ENCODE data around the gene HNRNPAB. TPM values are rescaled to one million over a fixed set of nuclear protein-coding genes. Genes with fewer than 3 reads are reported as not detected.

HNRNPAB gene
- total and polyA plus RNA-seq, 4 donors: 33.7 to 66.3 (median 50.4) TPM

GRCh38 chr5:178259623-178260536, 55.5 kb downstream of the HNRNPAB start:
- Histone ChIP-seq H3K36me3 (ENCODE audit: control insufficient read depth in 4 of 4, insufficient read depth in 3 of 4, low read depth in 1 of 4, low read length in 3 of 4) (no peaks in the 10 kb centered on the region), H3K9me3 (ENCODE audit: control insufficient read depth in 4 of 4, low read length in 3 of 4) (no peaks in the 10 kb centered on the region), H3K9ac (ENCODE audit: low read depth in 1 of 2, low read length in 2 of 2) (no peak overlapping the region), H3K4me1 (ENCODE audit: control insufficient read depth in 4 of 4, insufficient read depth in 4 of 4, low read length in 3 of 4) (no peaks in the 10 kb centered on the region), H3K27ac (ENCODE audit: low read depth in 1 of 2, low read length in 2 of 2) (no peak overlapping the region), H3K27me3 (ENCODE audit: control insufficient read depth in 4 of 4, insufficient read depth in 4 of 4, low read length in 3 of 4) (no peaks in the 10 kb centered on the region), H3K4me3 (ENCODE audit: low read depth in 1 of 3, low read length in 3 of 3) (no peak overlapping the region)
- no peak for TF ChIP-seq ZBTB33 (IDR thresholded peaks at IDR 0.05)
- peak in 1 of 2 donors; percentile 24 for TF ChIP-seq HNF4A (conservative IDR thresholded peaks at IDR 0.05)
- 80% methylated on average over 21 of the region's 21 CpGs for WGBS
- DNase-seq (ENCODE audit: low spot score): no peak

Other genes starting within 250 kb of the HNRNPAB start
- not detected for gene PROP1, start 208.3 kb upstream of the HNRNPAB start, total RNA-seq
- not detected for gene PROP1, start 208.3 kb upstream of the HNRNPAB start, polyA plus RNA-seq
- gene N4BP3, start 91.0 kb upstream of the HNRNPAB start, total RNA-seq: under 1 TPM; 0.08 to 0.28 TPM
- under 1 TPM in 1 of 2 donors, not detected in 1; 0.06 TPM for gene N4BP3, start 91.0 kb upstream of the HNRNPAB start, polyA plus RNA-seq
- 10 to 100 TPM; 21.6 to 24.8 TPM for gene RMND5B, start 73.5 kb upstream of the HNRNPAB start, total RNA-seq
- gene RMND5B, start 73.5 kb upstream of the HNRNPAB start, polyA plus RNA-seq: 10 to 100 TPM; 13.4 to 21.8 TPM
- 10 to 100 TPM; 44.1 to 59.2 TPM for gene NHP2, start 50.6 kb upstream of the HNRNPAB start, total RNA-seq
- 100 to 1,000 TPM in 1 of 2 donors, 10 to 100 TPM in 1; 66.1 to 124 TPM for gene NHP2, start 50.6 kb upstream of the HNRNPAB start, polyA plus RNA-seq
- not detected for gene GMCL2, start 17.2 kb upstream of the HNRNPAB start, total RNA-seq
- not detected for gene GMCL2, start 17.2 kb upstream of the HNRNPAB start, polyA plus RNA-seq
- gene PHYKPL, start 28.3 kb downstream of the HNRNPAB start, total RNA-seq: 100 to 1,000 TPM in 1 of 2 donors, 10 to 100 TPM in 1; 25.6 to 103 TPM
- 10 to 100 TPM; 38.3 to 51.7 TPM for gene PHYKPL, start 28.3 kb downstream of the HNRNPAB start, polyA plus RNA-seq